Measurements from ENCODE around the gene HNF1B.

DNA sequence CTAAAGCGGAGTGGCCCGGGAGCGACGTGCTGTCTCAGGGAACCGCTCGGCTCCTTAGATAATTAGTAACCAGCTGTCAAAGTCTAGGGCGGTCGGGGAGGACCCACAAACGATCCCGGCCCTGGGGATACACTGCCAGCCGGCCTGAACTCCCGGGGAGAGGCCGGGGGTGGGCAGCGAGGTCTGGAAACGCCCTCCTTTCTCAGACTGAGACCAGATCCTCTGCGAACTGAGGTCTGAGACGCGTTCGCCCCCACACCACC is 1.3 kb downstream of the HNF1B start:
- TF ChIP-seq CTCF (IDR thresholded peaks at IDR 0.05): no peak
- TF ChIP-seq POLR2A (IDR thresholded peaks at IDR 0.05): no peak

Data from uterus (tissue), 2 donors.